ENCODE results near the gene CASP5. TPM values are rescaled to one million over a fixed set of nuclear protein-coding genes. Genes with fewer than 3 reads are reported as not detected.

CASP5 gene
- total and polyA plus RNA-seq, 8 donors: 0.13 to 3.3 (median 0.28) TPM; not detected in 2

- DNase-seq (no peak), ATAC-seq (no peak)
- H3K36me3 ChIP-seq: no peaks in the 10 kb centered on the region
- no peak for TF ChIP-seq CTCF (IDR thresholded peaks at IDR 0.05)
- intact Hi-C loops (cut with DNase I): no loop called here
- no peaks in the 10 kb centered on the region for H3K27me3 ChIP-seq
- no peaks in the 10 kb centered on the region for H3K9me3 ChIP-seq
- H3K27ac ChIP-seq: no peak overlapping the region
- no peaks in the 10 kb centered on the region for H3K4me1 ChIP-seq
- H3K4me3 ChIP-seq: no peak overlapping the region
Measured at GRCh38 chr11:104999721-105000120, 23.2 kb downstream of the CASP5 start.

- no peak for TF ChIP-seq CTCF (IDR thresholded peaks at IDR 0.05)
- intact Hi-C loops (cut with DNase I): no loop called here
Measured at GRCh38 chr11:104997288-104997687, 25.7 kb downstream of the CASP5 start.

GRCh38 chr11:104995001-104995408 is 28.0 kb downstream of the CASP5 start:
- no peaks in the 10 kb centered on the region for H3K4me1 ChIP-seq
- intact Hi-C loops (cut with DNase I): no loop called here
- H3K4me3 ChIP-seq: no peak overlapping the region
- no peak for DNase-seq
- no peaks in the 10 kb centered on the region for H3K36me3 ChIP-seq
- H3K27ac ChIP-seq: no peak overlapping the region
- H3K9me3 ChIP-seq: no peaks in the 10 kb centered on the region
- TF ChIP-seq CTCF (IDR thresholded peaks at IDR 0.05): no peak
- no peaks in the 10 kb centered on the region for H3K27me3 ChIP-seq
- ATAC-seq: no peak

More at GRCh38 chr11:104997288-104997687, 25.7 kb downstream of the CASP5 start:
- ATAC-seq: no peak
- no peaks in the 10 kb centered on the region for H3K36me3 ChIP-seq
- H3K27me3 ChIP-seq: no peaks in the 10 kb centered on the region
- H3K27ac ChIP-seq: no peak overlapping the region
- no peaks in the 10 kb centered on the region for H3K9me3 ChIP-seq
- no peaks in the 10 kb centered on the region for H3K4me1 ChIP-seq
- H3K4me3 ChIP-seq: no peak overlapping the region
- DNase-seq: no peak

- TF ChIP-seq CTCF (IDR thresholded peaks at IDR 0.05): no peak
- Histone ChIP-seq H3K27ac (no peak overlapping the region), H3K4me3 (no peak overlapping the region), H3K9me3 (peaks cover 0 to 9% of the 10 kb centered on the region in 2 donors), H3K27me3 (no peaks in the 10 kb centered on the region), H3K36me3 (no peaks in the 10 kb centered on the region), H3K4me1 (no peaks in the 10 kb centered on the region)
- ATAC-seq (no peak), DNase-seq (no peak)
- intact Hi-C loops (cut with DNase I): no loop called here
Measured at GRCh38 chr11:104992781-104993180, 30.2 kb downstream of the CASP5 start.

DNA sequence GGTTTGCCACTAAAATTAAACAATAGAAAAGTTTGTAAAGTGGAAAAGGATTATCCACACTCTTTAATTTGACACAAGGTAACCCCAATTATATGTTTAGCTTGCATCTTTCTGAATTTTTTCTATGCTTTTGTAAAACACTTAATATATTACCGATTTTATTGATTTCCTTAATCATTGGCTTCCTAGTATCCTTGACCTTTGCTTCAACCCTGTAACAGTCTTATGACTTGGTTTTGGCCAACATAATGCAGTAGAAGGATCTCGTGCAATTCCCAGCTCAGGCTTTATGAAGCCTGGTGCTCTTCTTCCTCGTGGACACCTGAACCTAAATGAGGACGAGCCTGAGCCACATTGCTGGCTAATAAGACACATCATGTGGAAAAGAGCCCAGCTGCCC is 31.0 kb downstream of the CASP5 start:
- no peaks in the 10 kb centered on the region for H3K36me3 ChIP-seq
- DNase-seq: no peak
- peaks cover 0 to 9% of the 10 kb centered on the region in 2 donors for H3K9me3 ChIP-seq
- H3K27ac ChIP-seq: no peak overlapping the region
- TF ChIP-seq CTCF (IDR thresholded peaks at IDR 0.05): no peak
- no peaks in the 10 kb centered on the region for H3K4me1 ChIP-seq
- no peak overlapping the region for H3K4me3 ChIP-seq
- no peak for ATAC-seq
- intact Hi-C loops (cut with DNase I): no loop called here
- no peaks in the 10 kb centered on the region for H3K27me3 ChIP-seq

Measured in left lung (tissue), 10 donors.